Measurements from ENCODE around the gene FASN. TPM values are rescaled to one million over a fixed set of nuclear protein-coding genes. Genes with fewer than 3 reads are reported as not detected.

The FASN gene
- total RNA-seq, 1 experiment from 2014 or later, result 433 TPM

DNA sequence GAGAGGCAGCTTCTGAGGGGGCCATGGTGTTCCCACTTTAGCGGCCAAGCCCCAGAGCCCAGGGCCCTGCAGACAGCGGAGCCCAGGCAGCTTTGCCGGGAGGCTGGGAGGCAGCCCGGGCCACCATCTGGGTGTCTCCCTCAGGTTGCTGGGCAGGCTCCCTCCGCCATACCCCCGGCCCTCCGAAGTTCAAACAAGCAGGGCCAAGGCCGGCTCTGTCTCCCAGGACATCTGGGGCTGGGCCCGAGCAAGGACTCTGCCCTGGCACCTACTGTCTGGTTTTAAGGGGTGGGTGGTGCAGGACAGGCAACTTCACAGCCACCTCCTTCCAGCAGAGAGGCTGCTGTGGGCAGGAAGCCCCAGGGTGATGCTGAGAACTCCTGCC lies 35.1 kb downstream of the FASN start:
- Histone ChIP-seq H3K27ac (ENCODE audit: insufficient read length, low read depth, low read length) (no peak overlapping the region), H3K4me2 (ENCODE audit: insufficient read depth, insufficient read length, low read length) (no peak overlapping the region), H2AK5ac (ENCODE audit: insufficient read length, low read length) (no peak overlapping the region), H3K9me3 (ENCODE audit: control insufficient read depth, low read depth, low read length) (no peaks in the 10 kb centered on the region), H3K9ac (ENCODE audit: extremely low read depth, insufficient read length, low read length) (no peak overlapping the region), H2BK12ac (ENCODE audit: insufficient read length, low read depth, low read length) (no peak overlapping the region), H3K23me2 (ENCODE audit: insufficient read length, low read depth, low read length, poor library complexity, severe bottlenecking) (peaks cover 15% of the 10 kb centered on the region), H2BK120ac (ENCODE audit: low read depth, low read length, poor library complexity, severe bottlenecking) (no peak overlapping the region), H2BK5ac (ENCODE audit: insufficient read length, low read length) (no peak overlapping the region), H3K27me3 (ENCODE audit: insufficient read depth, low read length) (no peaks in the 10 kb centered on the region), H2BK20ac (ENCODE audit: low read depth, low read length, poor library complexity, severe bottlenecking) (no peak overlapping the region), H3K4ac (ENCODE audit: low read depth, low read length) (no peak overlapping the region), H4K8ac (replicated peaks; ENCODE audit: insufficient read length, low read depth, low read length) (no peak overlapping the region), H4K20me1 (ENCODE audit: control insufficient read depth, insufficient read depth, insufficient read length) (no peaks in the 10 kb centered on the region), H3K14ac (ENCODE audit: insufficient read depth, low read length) (no peak overlapping the region), H3K4me1 (ENCODE audit: insufficient read depth, low read length) (no peaks in the 10 kb centered on the region), H3K18ac (ENCODE audit: insufficient read length, low read depth, low read length) (no peak overlapping the region), H2AFZ (ENCODE audit: low read length) (no peak overlapping the region), H4K5ac (ENCODE audit: insufficient read length, low read depth, low read length) (no peak overlapping the region), H3K23ac (ENCODE audit: insufficient read length, low read depth, low read length) (no peak overlapping the region), H2BK15ac (ENCODE audit: low read depth, low read length) (no peak overlapping the region), H3K56ac (ENCODE audit: insufficient read length, low read depth, low read length) (no peak overlapping the region), H3T11ph (ENCODE audit: low read length) (no peak overlapping the region), H4K91ac (ENCODE audit: insufficient read length, low read depth, low read length) (no peak overlapping the region), H3K79me1 (ENCODE audit: insufficient read depth, low read depth, low read length, poor library complexity, severe bottlenecking) (no peaks in the 10 kb centered on the region), H3K79me2 (ENCODE audit: insufficient read depth, low read length) (no peaks in the 10 kb centered on the region)
- Mint-ChIP-seq H3K4me3 (no peak overlapping the region), H3K27ac (no peak overlapping the region), H3K4me1 (peaks cover 4 to 5% of the 10 kb centered on the region in 2 experiments), H3K36me3 (ENCODE audit: insufficient read depth in 1 of 3, low read depth in 3 of 3) (peaks cover 4 to 19% (median 16%) of the 10 kb centered on the region in 3 experiments), H3K27me3 (ENCODE audit: low read depth) (peaks cover 4% of the 10 kb centered on the region; the same call in 1 of the 2 replicates), H3K9me3 (no peaks in the 10 kb centered on the region; a peak in 1 of 5 replicates)
- no CpG with 5 or more reads among the region's 9 CpGs for WGBS (ENCODE audit: extremely low coverage, insufficient read length, low lambda C conversion rate)
- DNase-seq, result no peak
- TF ChIP-seq, protein P1, sequence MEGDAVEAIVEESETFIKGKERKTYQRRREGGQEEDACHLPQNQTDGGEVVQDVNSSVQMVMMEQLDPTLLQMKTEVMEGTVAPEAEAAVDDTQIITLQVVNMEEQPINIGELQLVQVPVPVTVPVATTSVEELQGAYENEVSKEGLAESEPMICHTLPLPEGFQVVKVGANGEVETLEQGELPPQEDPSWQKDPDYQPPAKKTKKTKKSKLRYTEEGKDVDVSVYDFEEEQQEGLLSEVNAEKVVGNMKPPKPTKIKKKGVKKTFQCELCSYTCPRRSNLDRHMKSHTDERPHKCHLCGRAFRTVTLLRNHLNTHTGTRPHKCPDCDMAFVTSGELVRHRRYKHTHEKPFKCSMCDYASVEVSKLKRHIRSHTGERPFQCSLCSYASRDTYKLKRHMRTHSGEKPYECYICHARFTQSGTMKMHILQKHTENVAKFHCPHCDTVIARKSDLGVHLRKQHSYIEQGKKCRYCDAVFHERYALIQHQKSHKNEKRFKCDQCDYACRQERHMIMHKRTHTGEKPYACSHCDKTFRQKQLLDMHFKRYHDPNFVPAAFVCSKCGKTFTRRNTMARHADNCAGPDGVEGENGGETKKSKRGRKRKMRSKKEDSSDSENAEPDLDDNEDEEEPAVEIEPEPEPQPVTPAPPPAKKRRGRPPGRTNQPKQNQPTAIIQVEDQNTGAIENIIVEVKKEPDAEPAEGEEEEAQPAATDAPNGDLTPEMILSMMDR (conservative IDR thresholded peaks at IDR 0.05), result no peak

Data from H9 (cell line).